Measurements from ENCODE around the gene DNM3. TPM values are rescaled to one million over a fixed set of nuclear protein-coding genes. Genes with fewer than 3 reads are reported as not detected.

DNM3 gene
- total RNA-seq, 8 experiments from 2014 or later = 6.1 to 29.1 (median 13.5) TPM

DNA sequence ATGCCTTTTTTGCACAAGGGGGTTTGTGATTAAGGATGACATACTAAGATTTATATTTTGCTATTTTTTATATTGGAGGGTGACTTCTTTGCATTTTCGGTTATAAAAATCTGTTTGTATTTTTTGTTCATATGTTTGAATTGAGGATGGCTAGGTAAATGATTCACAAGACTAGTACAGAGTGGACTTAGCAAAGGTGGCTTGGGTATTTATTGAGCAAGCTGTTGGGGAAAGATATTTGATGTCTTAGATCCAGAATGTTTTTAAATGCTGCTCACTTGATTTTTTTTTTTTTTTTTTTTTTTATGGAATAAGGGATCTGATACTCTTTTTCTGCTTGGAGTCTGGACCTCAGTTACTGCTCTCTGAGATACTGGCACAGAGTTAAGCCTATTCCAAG lies 100.6 kb downstream of the DNM3 start:
- 56 to 100% (median 94%) methylated on average over 1 of the region's 1 CpG for WGBS, 10 experiments
- ATAC-seq (replicated peaks in 6 of 8) = no peak
- H3K4me1 ChIP-seq (replicated peaks in 1 of 2) = peaks cover 0 to 8% of the 10 kb centered on the region in 2 donors
- H3K4me3 ChIP-seq = no peak overlapping the region
- in situ Hi-C loops (cut with MboI; ENCODE audit: low pct_unique_long_range_greater_than_20kb in 2 of 9, low sequenced_read_pairs in 9 of 9, unreplicated experiment in 9 of 9) = no loop called here
- no peak overlapping the region for H3K27ac ChIP-seq

- ATAC-seq (replicated peaks in 6 of 8) = no peak
- 80 to 100% (median 100%) methylated on average over 1 to 3 of the region's 3 CpGs for WGBS, 10 experiments
- peaks cover 0 to 8% of the 10 kb centered on the region in 2 donors for H3K4me1 ChIP-seq (replicated peaks in 1 of 2)
- H3K27ac ChIP-seq = no peak overlapping the region
- in situ Hi-C loops (cut with MboI; ENCODE audit: low pct_unique_long_range_greater_than_20kb in 2 of 9, low sequenced_read_pairs in 9 of 9, unreplicated experiment in 9 of 9) = no loop called here
- no peak overlapping the region for H3K4me3 ChIP-seq
These were observed 102.8 kb downstream of the DNM3 start for GRCh38 chr1:171943973-171944561.

DNA sequence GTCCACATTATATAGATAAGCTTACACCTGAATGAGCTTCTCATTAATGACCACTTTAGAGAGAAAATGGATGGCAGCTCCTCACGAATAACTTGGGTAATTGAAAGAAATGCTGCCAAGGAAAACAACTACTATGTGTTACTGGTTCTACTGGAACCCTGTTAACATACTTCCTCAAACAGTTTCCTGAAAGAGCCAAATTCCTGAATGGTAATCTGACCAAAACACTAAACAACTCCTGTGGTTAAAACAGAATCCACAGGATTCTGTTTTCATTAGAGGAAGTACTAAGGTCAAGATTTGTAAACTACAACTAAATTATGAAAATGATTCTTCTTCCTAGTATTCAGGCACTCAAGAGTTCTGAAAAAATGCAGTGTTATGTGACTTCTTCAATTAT lies 107.2 kb downstream of the DNM3 start:
- Histone ChIP-seq H3K27ac (no peak overlapping the region), H3K4me3 (no peak overlapping the region), H3K4me1 (replicated peaks in 1 of 2) (no peaks in the 10 kb centered on the region)
- WGBS, 10 experiments = 0 to 75% (median 50%) methylated on average over 1 of the region's 1 CpG; no CpG with 5 or more reads in 1 of the 10 experiments
- no peak for ATAC-seq (replicated peaks in 6 of 8)
- in situ Hi-C loops (cut with MboI; ENCODE audit: low pct_unique_long_range_greater_than_20kb in 2 of 9, low sequenced_read_pairs in 9 of 9, unreplicated experiment in 9 of 9) = no loop called here

- in situ Hi-C loops (cut with MboI; ENCODE audit: low pct_unique_long_range_greater_than_20kb in 2 of 9, low sequenced_read_pairs in 9 of 9, unreplicated experiment in 9 of 9) = no loop called here
- 33 to 100% (median 93%) methylated on average over 1 to 2 of the region's 2 CpGs; no CpG with 5 or more reads in 3 of the 10 experiments for WGBS, 10 experiments
- Histone ChIP-seq H3K27ac (no peak overlapping the region), H3K4me3 (no peak overlapping the region), H3K4me1 (replicated peaks in 1 of 2) (peaks cover 0 to 5% of the 10 kb centered on the region in 2 donors)
- ATAC-seq (replicated peaks in 6 of 8) = no peak
These were observed 108.0 kb downstream of the DNM3 start for GRCh38 chr1:171949316-171949715.

DNA sequence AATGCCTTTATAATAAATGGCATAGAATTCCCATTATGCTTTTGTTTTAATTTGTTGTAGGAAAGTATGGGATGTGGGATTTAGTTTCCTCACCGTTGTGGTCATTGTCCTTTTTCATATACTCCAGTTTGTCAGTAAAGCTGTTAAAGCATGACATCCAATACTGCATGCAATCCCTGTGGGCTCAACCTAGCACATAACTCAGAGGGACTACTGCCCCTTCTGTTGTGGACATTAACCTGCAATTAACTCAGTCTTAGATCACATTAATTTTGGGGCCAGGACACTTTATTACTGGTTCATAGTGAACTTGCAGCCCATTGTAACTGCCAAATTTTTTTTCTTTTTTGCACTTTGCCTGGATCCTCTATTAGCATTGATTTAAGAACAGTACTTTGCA lies 112.5 kb downstream of the DNM3 start:
- ATAC-seq (replicated peaks in 6 of 8) = peak in 2 of 8 experiments; percentile 20 to 75
- peaks cover 0 to 11% of the 10 kb centered on the region in 2 donors for H3K4me1 ChIP-seq (replicated peaks in 1 of 2)
- WGBS, 10 experiments = 0 to 83% (median 46%) methylated on average over 1 of the region's 1 CpG; no CpG with 5 or more reads in 4 of the 10 experiments
- no peak overlapping the region for H3K27ac ChIP-seq
- in situ Hi-C loops (cut with MboI; ENCODE audit: low pct_unique_long_range_greater_than_20kb in 2 of 9, low sequenced_read_pairs in 9 of 9, unreplicated experiment in 9 of 9) = no loop called here
- H3K4me3 ChIP-seq = no peak overlapping the region

DNA sequence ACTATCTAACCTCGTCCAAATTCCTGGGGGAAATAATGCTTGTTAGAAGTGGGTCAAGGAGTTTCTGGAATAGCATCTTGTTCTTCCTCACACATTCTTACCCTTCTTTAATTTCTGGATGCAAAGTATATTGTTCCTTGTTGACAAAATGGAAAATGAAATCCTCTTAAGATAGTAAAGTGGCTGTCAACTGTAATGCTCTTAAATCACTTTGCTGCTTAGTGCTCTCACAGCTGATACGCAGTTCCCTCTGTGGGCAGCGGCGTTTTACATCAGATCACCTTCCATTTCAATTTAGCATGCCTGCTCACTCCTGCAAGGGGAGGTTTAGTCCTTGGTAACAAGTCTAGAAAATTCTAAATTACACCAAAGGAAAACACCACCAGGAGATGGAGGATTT lies 113.1 kb downstream of the DNM3 start:
- Histone ChIP-seq H3K27ac (no peak overlapping the region), H3K4me1 (replicated peaks in 1 of 2) (peaks cover 0 to 11% of the 10 kb centered on the region in 2 donors), H3K4me3 (no peak overlapping the region)
- in situ Hi-C loops (cut with MboI; ENCODE audit: low pct_unique_long_range_greater_than_20kb in 2 of 9, low sequenced_read_pairs in 9 of 9, unreplicated experiment in 9 of 9) = no loop called here
- 33 to 90% (median 67%) methylated on average over 1 to 4 of the region's 4 CpGs; no CpG with 5 or more reads in 1 of the 10 experiments for WGBS, 10 experiments
- ATAC-seq (replicated peaks in 6 of 8) = peak in 2 of 8 experiments; percentile 38 to 54

DNA sequence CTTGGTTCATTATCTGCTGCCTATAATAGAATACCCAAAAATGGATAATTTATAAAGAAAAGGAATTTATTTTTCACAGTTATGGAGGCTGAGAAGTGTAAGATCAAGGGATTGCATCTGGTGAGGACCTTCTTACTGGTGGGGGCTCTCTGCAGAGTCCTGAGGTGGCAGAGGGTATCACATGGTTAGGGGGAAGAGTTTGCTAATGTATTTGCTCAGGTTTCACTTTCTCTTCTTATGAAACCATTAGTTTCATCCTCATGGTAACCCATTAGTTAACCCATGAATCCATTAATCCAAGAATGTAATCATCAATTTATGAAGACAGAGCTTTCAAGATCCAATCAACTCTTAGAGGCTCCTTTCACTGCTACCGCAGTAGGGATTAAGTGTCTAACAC lies 120.6 kb downstream of the DNM3 start:
- 83 to 100% (median 100%) methylated on average over 1 of the region's 1 CpG; no CpG with 5 or more reads in 3 of the 10 experiments for WGBS, 10 experiments
- no peak overlapping the region for H3K4me3 ChIP-seq
- peaks cover 0 to 4% of the 10 kb centered on the region in 2 donors for H3K4me1 ChIP-seq (replicated peaks in 1 of 2)
- no peak for ATAC-seq (replicated peaks in 6 of 8)
- no peak overlapping the region for H3K27ac ChIP-seq
- in situ Hi-C loops (cut with MboI; ENCODE audit: low pct_unique_long_range_greater_than_20kb in 2 of 9, low sequenced_read_pairs in 9 of 9, unreplicated experiment in 9 of 9) = no loop called here

GRCh38 chr1:171963762-171964161 lies 122.5 kb downstream of the DNM3 start:
- H3K4me1 ChIP-seq (replicated peaks in 1 of 2) = peaks cover 0 to 9% of the 10 kb centered on the region in 2 donors
- H3K4me3 ChIP-seq = no peak overlapping the region
- ATAC-seq (replicated peaks in 6 of 8) = no peak
- WGBS, 10 experiments = 50 to 100% (median 89%) methylated on average over 1 of the region's 1 CpG; no CpG with 5 or more reads in 4 of the 10 experiments
- in situ Hi-C loops (cut with MboI; ENCODE audit: low pct_unique_long_range_greater_than_20kb in 2 of 9, low sequenced_read_pairs in 9 of 9, unreplicated experiment in 9 of 9) = no loop called here
- H3K27ac ChIP-seq = no peak overlapping the region

- no peak for ATAC-seq (replicated peaks in 6 of 8)
- Histone ChIP-seq H3K4me3 (no peak overlapping the region), H3K27ac (no peak overlapping the region), H3K4me1 (replicated peaks in 1 of 2) (peaks cover 2 to 15% of the 10 kb centered on the region in 2 donors)
- in situ Hi-C loops (cut with MboI; ENCODE audit: low pct_unique_long_range_greater_than_20kb in 2 of 9, low sequenced_read_pairs in 9 of 9, unreplicated experiment in 9 of 9) = no loop called here
- 29 to 94% (median 92%) methylated on average over 2 of the region's 2 CpGs; no CpG with 5 or more reads in 5 of the 10 experiments for WGBS, 10 experiments
These were observed 124.5 kb downstream of the DNM3 start for GRCh38 chr1:171965777-171966176.

DNA sequence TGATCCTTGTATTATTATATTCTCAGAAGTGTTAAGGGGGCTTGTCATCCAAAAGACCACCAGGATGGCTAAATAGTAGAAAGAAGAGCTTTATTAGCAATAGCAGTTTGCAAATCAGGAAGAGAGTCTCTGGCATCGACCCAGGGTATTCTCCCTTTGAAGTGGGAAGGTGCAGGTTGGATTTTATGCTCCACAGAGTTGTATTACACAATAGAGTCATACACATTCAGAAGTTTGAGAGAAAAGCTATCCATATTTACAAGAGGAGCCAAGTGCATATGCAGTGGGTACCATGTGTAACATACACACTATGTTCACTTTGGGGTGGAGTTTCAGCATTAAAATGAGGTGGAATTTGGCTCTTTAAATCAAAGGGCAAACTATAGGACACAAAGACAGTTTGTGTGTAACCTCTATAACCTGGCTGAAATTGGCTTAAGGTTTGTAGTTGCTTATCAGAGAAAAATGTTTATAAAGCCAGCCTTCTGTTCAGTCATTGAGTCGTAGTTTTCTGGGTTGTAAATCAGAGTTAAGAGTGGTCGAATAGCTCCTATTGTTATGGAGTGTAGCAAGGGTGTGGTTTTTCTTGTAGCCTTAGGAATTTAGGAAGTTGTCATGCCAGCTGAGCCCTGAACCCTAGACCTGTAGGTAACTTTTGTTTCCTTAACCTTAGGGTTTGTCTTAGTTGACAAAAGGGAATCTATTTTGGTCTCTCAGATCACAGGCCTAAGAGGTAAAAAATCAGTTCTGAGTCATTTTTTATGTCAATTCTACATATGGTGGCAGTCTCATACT lies 125.3 kb downstream of the DNM3 start:
- in situ Hi-C loops (cut with MboI; ENCODE audit: low pct_unique_long_range_greater_than_20kb in 2 of 9, low sequenced_read_pairs in 9 of 9, unreplicated experiment in 9 of 9) = no loop called here
- peak in 1 of 8 experiments; percentile 47 for ATAC-seq (replicated peaks in 6 of 8)
- WGBS, 10 experiments = 0 to 100% (median 32%) methylated on average over 1 to 3 of the region's 3 CpGs; no CpG with 5 or more reads in 1 of the 10 experiments
- Histone ChIP-seq H3K27ac (no peak overlapping the region), H3K4me1 (replicated peaks in 1 of 2) (peaks cover 2 to 15% of the 10 kb centered on the region in 2 donors), H3K4me3 (no peak overlapping the region)

DNA sequence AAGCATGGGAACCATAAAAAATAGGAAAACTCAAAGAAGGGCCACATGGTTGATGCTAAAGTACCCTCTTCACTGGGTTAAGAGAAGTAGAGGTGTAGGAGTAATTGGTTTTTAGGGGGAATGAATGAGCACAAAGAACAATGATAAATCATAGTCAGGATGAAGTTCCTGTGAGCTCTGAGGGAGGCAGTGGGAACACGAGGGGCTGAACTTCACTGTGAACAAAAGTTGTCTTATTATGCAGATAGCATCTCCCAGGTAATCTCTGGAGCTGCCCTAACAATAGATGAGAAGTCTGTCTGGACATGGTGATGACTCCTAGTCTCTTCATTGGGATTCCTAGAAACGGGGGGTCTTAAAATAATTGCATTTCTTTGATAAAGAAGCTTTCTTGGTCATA lies 127.9 kb downstream of the DNM3 start:
- peaks cover 2 to 15% of the 10 kb centered on the region in 2 donors for H3K4me1 ChIP-seq (replicated peaks in 1 of 2)

DNA sequence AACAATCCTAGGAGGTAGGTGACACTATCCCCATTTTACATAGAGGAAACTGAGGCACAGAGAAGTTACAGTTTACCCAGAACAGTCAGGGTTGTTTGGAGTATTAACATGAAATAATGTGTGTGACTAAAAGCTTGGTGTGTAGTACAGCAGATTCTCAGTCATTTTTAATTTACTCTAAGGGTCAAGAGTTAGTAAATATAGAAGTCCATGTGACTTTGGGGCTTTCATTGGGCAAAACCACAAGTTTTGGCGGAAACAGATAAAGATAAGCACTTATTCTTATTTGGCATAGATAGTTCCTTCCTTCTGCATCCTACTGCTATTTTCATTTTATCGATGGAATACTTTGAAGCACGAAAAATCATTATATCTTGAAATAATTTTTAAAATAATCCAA lies 128.5 kb downstream of the DNM3 start:
- H3K27ac ChIP-seq = no peak overlapping the region
- no peak overlapping the region for H3K4me3 ChIP-seq
- H3K4me1 ChIP-seq (replicated peaks in 1 of 2) = peaks cover 2 to 15% of the 10 kb centered on the region in 2 donors
- ATAC-seq (replicated peaks in 6 of 8) = no peak
- in situ Hi-C loops (cut with MboI; ENCODE audit: low pct_unique_long_range_greater_than_20kb in 2 of 9, low sequenced_read_pairs in 9 of 9, unreplicated experiment in 9 of 9) = no loop called here
- WGBS, 10 experiments = 42 to 100% (median 69%) methylated on average over 1 to 3 of the region's 3 CpGs

More for the DNA sequence above, 127.9 kb downstream of the DNM3 start:
- in situ Hi-C loops (cut with MboI; ENCODE audit: low pct_unique_long_range_greater_than_20kb in 2 of 9, low sequenced_read_pairs in 9 of 9, unreplicated experiment in 9 of 9) = no loop called here
- ATAC-seq (replicated peaks in 6 of 8) = no peak
- Histone ChIP-seq H3K4me3 (no peak overlapping the region), H3K27ac (no peak overlapping the region)
- WGBS, 10 experiments = 0 to 63% (median 5%) methylated on average over 1 to 2 of the region's 2 CpGs; no CpG with 5 or more reads in 2 of the 10 experiments

- ATAC-seq (replicated peaks in 6 of 8) = no peak
- Histone ChIP-seq H3K4me3 (no peak overlapping the region), H3K27ac (no peak overlapping the region), H3K4me1 (replicated peaks in 1 of 2) (peaks cover 2 to 8% of the 10 kb centered on the region in 2 donors)
- 53 to 100% (median 94%) methylated on average over 2 to 3 of the region's 3 CpGs; no CpG with 5 or more reads in 2 of the 10 experiments for whole genome bisulfite sequencing, 10 experiments
- in situ Hi-C loops (cut with MboI; ENCODE audit: low pct_unique_long_range_greater_than_20kb in 2 of 9, low sequenced_read_pairs in 9 of 9, unreplicated experiment in 9 of 9) = no loop called here
These were observed 131.5 kb downstream of the DNM3 start for GRCh38 chr1:171972846-171973245.

Measured in motor neuron (in vitro differentiated cells).